ENCODE results near the gene FAS. TPM values are rescaled to one million over a fixed set of nuclear protein-coding genes. Genes with fewer than 3 reads are reported as not detected.
"Not testable (repeated sequence)": the region's sequence is repeated elsewhere in the genome, so short reads cannot be mapped to it uniquely, and the experiment has no call there.

Gene FAS
- total RNA-seq, 2 experiments from 2014 or later = 23.8 to 28.2 TPM

- Mint-ChIP-seq H3K27me3 (no peaks in the 10 kb centered on the region), H3K9me3 (no peaks in the 10 kb centered on the region), H3K4me3 (no peak overlapping the region), H3K27ac (no peak overlapping the region), H3K4me1 (ENCODE audit: low read depth) (peaks cover 17% of the 10 kb centered on the region), H3K36me3 (ENCODE audit: low read depth) (peaks cover 53% of the 10 kb centered on the region)
- no peak for DNase-seq
- TF ChIP-seq, protein P1, sequence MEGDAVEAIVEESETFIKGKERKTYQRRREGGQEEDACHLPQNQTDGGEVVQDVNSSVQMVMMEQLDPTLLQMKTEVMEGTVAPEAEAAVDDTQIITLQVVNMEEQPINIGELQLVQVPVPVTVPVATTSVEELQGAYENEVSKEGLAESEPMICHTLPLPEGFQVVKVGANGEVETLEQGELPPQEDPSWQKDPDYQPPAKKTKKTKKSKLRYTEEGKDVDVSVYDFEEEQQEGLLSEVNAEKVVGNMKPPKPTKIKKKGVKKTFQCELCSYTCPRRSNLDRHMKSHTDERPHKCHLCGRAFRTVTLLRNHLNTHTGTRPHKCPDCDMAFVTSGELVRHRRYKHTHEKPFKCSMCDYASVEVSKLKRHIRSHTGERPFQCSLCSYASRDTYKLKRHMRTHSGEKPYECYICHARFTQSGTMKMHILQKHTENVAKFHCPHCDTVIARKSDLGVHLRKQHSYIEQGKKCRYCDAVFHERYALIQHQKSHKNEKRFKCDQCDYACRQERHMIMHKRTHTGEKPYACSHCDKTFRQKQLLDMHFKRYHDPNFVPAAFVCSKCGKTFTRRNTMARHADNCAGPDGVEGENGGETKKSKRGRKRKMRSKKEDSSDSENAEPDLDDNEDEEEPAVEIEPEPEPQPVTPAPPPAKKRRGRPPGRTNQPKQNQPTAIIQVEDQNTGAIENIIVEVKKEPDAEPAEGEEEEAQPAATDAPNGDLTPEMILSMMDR (IDR thresholded peaks at IDR 0.05) = no peak
- no peaks in the 10 kb centered on the region for H3K9me3 ChIP-seq (ENCODE audit: control insufficient read depth in 1 of 2, insufficient read depth in 1 of 2, low read length in 2 of 2)
- no peak overlapping the region for H3K4me3 ChIP-seq (ENCODE audit: low read length)
- CTCF ChIA-PET = interaction anchor here (0.7 to 1.4 kb wide), 3 partner anchors 20 to 73 kb away, joined by 3 to 4 read pairs (median 3); no protein-coding TSS in a partner anchor
- intact Hi-C loops (cut with DNase I, micrococcal nuclease) = loop anchor here in 1 of 2 experiments (5.0 kb wide), 1 partner anchor 45 kb away; no protein-coding TSS in a partner anchor
- POLR2A ChIA-PET = interaction anchor here (0.6 kb wide), 1 partner anchor 45 kb away, joined by 3 read pairs; no protein-coding TSS in a partner anchor
- H3K4me1 ChIP-seq (ENCODE audit: insufficient read depth, low read length) = peaks cover 13% of the 10 kb centered on the region
- H3K27ac ChIP-seq (ENCODE audit: low read depth in 1 of 2, low read length in 2 of 2) = no peak overlapping the region
- no peak for ATAC-seq (ENCODE audit: poor library complexity)
- H3K36me3 ChIP-seq (ENCODE audit: insufficient read depth, low read length) = peaks cover 77% of the 10 kb centered on the region
- no peaks in the 10 kb centered on the region for H3K27me3 ChIP-seq (ENCODE audit: control insufficient read depth in 1 of 2, insufficient read depth in 2 of 2, low read length in 2 of 2)
Measured at GRCh38 chr10:89007129-89007893, 16.7 kb downstream of the FAS start.

- H3K27ac ChIP-seq (ENCODE audit: low read depth in 1 of 2, low read length in 2 of 2); H3K4me3 Mint-ChIP-seq; H3K4me1 Mint-ChIP-seq (ENCODE audit: low read depth); H3K9me3 Mint-ChIP-seq; ATAC-seq (ENCODE audit: poor library complexity); CTCF ChIA-PET; H3K27ac Mint-ChIP-seq; H3K4me1 ChIP-seq (ENCODE audit: insufficient read depth, low read length); intact Hi-C loops (cut with DNase I, micrococcal nuclease); H3K9me3 ChIP-seq (ENCODE audit: control insufficient read depth in 1 of 2, insufficient read depth in 1 of 2, low read length in 2 of 2); H3K4me3 ChIP-seq (ENCODE audit: low read length); POLR2A ChIA-PET; DNase-seq; H3K27me3 ChIP-seq (ENCODE audit: control insufficient read depth in 1 of 2, insufficient read depth in 2 of 2, low read length in 2 of 2); H3K27me3 Mint-ChIP-seq: not testable (repeated sequence)
- H3K36me3 Mint-ChIP-seq (ENCODE audit: low read depth) = peaks cover 58% of the 10 kb centered on the region
- H3K36me3 ChIP-seq (ENCODE audit: insufficient read depth, low read length) = peaks cover 40% of the 10 kb centered on the region
Measured at GRCh38 chr10:89018700-89019346, 28.2 kb downstream of the FAS start.

DNA sequence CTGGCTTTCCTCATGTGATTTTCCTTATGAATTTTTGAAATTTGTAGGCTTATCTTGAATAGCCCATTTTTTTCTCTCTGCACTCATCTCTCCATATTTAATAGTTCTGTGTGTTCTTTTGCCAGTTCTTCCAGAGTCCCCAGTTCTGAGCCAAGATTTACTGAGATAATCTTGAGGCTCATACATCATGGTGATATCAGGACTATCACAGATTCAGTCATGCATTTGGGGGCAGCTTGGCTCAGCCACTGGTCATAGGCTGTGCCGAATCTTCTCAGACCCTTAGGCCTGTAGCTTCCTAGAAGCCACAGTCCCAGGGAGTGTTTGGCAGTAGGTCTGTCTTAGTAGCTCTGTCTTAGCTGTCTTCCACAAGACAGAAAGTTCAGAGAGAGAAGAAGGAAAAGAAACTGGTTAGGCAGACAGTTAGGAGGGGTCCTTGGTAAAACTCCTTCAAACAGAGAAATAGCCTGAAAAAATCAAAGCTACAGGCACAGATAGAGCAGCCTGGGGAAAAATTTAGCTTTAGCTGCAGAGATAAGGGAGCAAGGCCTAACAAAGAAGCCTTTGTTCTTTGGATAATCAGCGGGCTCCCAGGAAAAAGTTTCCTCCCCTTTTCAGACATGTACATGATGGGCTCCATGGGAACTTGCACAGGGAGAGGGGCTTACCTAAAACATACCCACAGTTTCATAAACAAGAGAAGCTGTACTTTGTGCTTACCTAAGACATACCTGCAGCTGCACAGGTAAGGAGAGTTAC is 29.1 kb downstream of the FAS start:
- no peak overlapping the region for H3K4me3 ChIP-seq (ENCODE audit: low read length)
- H3K27me3 Mint-ChIP-seq = no peaks in the 10 kb centered on the region
- H3K4me3 Mint-ChIP-seq = no peak overlapping the region
- ChIA-PET CTCF (interaction anchor here (1.5 kb wide), 1 partner anchor 10 kb away, joined by 3 read pairs; no protein-coding TSS in a partner anchor), POLR2A (interaction anchor here (0.6 to 1.2 kb wide), 2 partner anchors 9 to 28 kb away, joined by 3 read pairs; no protein-coding TSS in a partner anchor)
- H3K27me3 ChIP-seq (ENCODE audit: control insufficient read depth in 1 of 2, insufficient read depth in 2 of 2, low read length in 2 of 2) = no peaks in the 10 kb centered on the region
- no peaks in the 10 kb centered on the region for H3K4me1 ChIP-seq (ENCODE audit: insufficient read depth, low read length)
- DNase-seq = no peak
- no peak for ATAC-seq (ENCODE audit: poor library complexity)
- TF ChIP-seq, protein P1 (IDR thresholded peaks at IDR 0.05) = no peak
- H3K9me3 ChIP-seq (ENCODE audit: control insufficient read depth in 1 of 2, insufficient read depth in 1 of 2, low read length in 2 of 2) = no peaks in the 10 kb centered on the region
- peaks cover 49% of the 10 kb centered on the region for H3K36me3 Mint-ChIP-seq (ENCODE audit: low read depth)
- H3K27ac Mint-ChIP-seq = no peak overlapping the region
- intact Hi-C loops (cut with DNase I, micrococcal nuclease) = loop anchor here in 1 of 2 experiments (10.0 kb wide), 1 partner anchor 545 kb away; no protein-coding TSS in a partner anchor
- no peaks in the 10 kb centered on the region for H3K9me3 Mint-ChIP-seq
- peaks cover 8% of the 10 kb centered on the region for H3K4me1 Mint-ChIP-seq (ENCODE audit: low read depth)
- no peak overlapping the region for H3K27ac ChIP-seq (ENCODE audit: low read depth in 1 of 2, low read length in 2 of 2)
- H3K36me3 ChIP-seq (ENCODE audit: insufficient read depth, low read length) = peaks cover 31% of the 10 kb centered on the region

DNA sequence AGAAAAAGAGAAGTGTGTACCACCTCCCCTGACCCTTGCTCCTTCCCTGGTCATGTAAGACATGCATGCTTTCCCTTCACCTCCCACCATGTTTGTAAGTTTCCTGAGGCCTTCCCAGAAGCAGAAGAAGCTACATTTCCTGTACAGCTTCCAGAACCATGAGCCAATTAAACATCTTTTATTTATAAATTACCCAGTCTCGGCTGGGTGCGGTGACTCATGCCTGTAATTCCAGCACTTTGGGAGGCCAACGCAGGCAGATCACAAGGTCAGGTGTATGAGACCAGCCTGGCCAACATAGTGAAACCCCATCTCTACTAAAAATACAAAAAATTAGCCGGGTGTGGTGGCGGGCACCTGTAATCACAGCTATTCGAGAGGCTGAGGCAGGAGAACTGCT is 30.9 kb downstream of the FAS start:
- H3K27ac ChIP-seq (ENCODE audit: low read depth in 1 of 2, low read length in 2 of 2); POLR2A ChIA-PET; H3K4me1 Mint-ChIP-seq (ENCODE audit: low read depth); H3K9me3 ChIP-seq (ENCODE audit: control insufficient read depth in 1 of 2, insufficient read depth in 1 of 2, low read length in 2 of 2); H3K27me3 Mint-ChIP-seq; H3K4me1 ChIP-seq (ENCODE audit: insufficient read depth, low read length); H3K4me3 Mint-ChIP-seq; H3K9me3 Mint-ChIP-seq; H3K4me3 ChIP-seq (ENCODE audit: low read length); ATAC-seq (ENCODE audit: poor library complexity); DNase-seq; H3K27me3 ChIP-seq (ENCODE audit: control insufficient read depth in 1 of 2, insufficient read depth in 2 of 2, low read length in 2 of 2); H3K27ac Mint-ChIP-seq: not testable (repeated sequence)
- peaks cover 21% of the 10 kb centered on the region for H3K36me3 ChIP-seq (ENCODE audit: insufficient read depth, low read length)
- CTCF ChIA-PET = interaction anchor here (0.6 to 1.6 kb wide), 3 partner anchors 8 to 1183 kb away, joined by 3 to 7 read pairs (median 5); no protein-coding TSS in a partner anchor
- H3K36me3 Mint-ChIP-seq (ENCODE audit: low read depth) = peaks cover 40% of the 10 kb centered on the region
- intact Hi-C loops (cut with DNase I, micrococcal nuclease) = loop anchor here in 1 of 2 experiments (10.0 kb wide), 1 partner anchor 543 kb away; no protein-coding TSS in a partner anchor
